Panc1 (cell line): Measurements from ENCODE around the gene NUP37.

Experiments used
- CTCF ChIP-seq: fragments of 450-650 bp; IDR thresholded peaks from 2 replicates; pipeline ENCODE4 v1.5.1; 2017; ENCODE audit warnings: mild to moderate bottlenecking
- POLR2AphosphoS5 ChIP-seq: IDR thresholded peaks from 2 replicates; pipeline ENCODE4 v1.6.1; 2012; ENCODE audit warnings: mild to moderate bottlenecking, low read depth, low read length, moderate library complexity
- SIN3A ChIP-seq: IDR thresholded peaks from 2 replicates; pipeline ENCODE4 v1.6.1; 2012; ENCODE audit warnings: low read depth, mild to moderate bottlenecking, low read length, moderate library complexity, borderline replicate concordance; ENCODE audit not compliant: insufficient read depth

- TF ChIP-seq POLR2AphosphoS5 (no peak), CTCF (no peak), SIN3A (no peak)
These were observed 23.1 kb downstream of the NUP37 start for GRCh38 chr12:102096855-102097254.
